Measurements from ENCODE around the gene SAMD8. TPM values are rescaled to one million over a fixed set of nuclear protein-coding genes. Genes with fewer than 3 reads are reported as not detected.
"Not testable (repeated sequence)": the region's sequence is repeated elsewhere in the genome, so short reads cannot be mapped to it uniquely, and the experiment has no call there.

The SAMD8 gene
- total and polyA plus RNA-seq, 3 donors from 2014 or later = 45.0 to 66.3 (median 55.3) TPM

DNA sequence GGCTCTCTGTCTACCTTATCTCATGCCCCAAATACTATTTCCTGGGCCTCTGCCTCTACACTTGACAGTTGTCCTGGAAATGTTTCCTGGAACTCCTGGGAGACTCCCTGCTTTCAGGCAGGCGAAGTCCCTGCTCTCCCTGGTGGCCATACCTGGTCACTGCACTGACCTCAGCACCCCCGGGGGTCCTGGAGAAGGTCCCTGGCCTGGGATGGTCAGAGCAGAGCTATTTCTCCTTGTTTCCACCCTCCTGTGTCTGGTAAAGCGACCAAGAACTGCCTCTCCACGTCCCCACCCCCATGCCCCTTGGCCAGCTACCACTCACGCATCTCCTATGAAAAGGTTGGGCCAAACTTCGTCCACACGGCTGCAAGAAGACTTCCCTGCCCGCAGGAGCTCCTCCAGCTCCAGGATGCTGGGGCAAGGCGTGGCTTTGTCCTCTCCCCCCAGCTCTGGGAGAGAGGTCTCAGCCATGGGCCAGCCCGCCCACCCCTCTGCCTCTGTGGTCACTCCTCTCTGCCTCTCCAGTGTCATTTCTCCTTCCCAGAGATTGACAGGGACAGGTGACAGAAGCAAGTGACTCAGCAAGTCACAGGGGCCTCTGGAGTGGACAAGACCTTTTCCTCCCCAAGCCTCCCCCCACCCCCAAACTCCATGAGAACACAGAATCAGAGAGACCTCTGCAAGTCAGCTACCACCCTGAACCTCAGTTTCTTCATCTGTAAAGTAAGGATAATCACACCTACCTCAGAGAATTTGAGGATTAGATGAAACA lies 2.6 kb upstream of the SAMD8 start:
- intact Hi-C loops (cut with DNase I; ENCODE audit: low total_unique reads) = loop anchor here (10.0 kb wide), 1 partner anchor 126 kb away; the partner anchor contains the start of gene COMTD1
- DNase-seq = peak; percentile 39
- 69 to 75% methylated on average over 6 to 10 of the region's 10 CpGs for WGBS, 2 donors

DNA sequence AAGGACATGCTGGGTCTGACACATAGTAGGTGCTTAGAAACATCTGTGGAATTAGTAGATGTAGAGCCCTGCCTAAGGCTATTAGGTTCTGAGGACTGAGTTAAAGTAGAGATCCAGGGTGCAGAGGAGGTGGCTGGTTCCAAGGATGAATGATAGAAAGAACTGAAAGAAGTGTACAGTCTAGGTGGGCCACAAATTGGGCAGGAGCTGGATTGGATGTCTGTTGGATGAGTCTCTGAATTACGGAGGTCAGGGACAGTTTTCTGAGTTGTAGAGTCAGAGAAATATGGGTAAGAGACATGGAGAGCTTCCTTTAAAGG lies 2.0 kb upstream of the SAMD8 start:
- Histone ChIP-seq H3K4me3 (no peak overlapping the region), H3K27me3 (no peaks in the 10 kb centered on the region), H3K9me3 (no peaks in the 10 kb centered on the region), H3K4me1 (peaks cover 16% of the 10 kb centered on the region), H3K27ac (peak overlapping the region in 1 of 2 donors; percentile 99), H3K36me3 (ENCODE audit: low read depth, missing control alignments) (no peaks in the 10 kb centered on the region)
- intact Hi-C loops (cut with DNase I; ENCODE audit: low total_unique reads) = loop anchor here (10.0 kb wide), 1 partner anchor 125 kb away; the partner anchor contains the start of gene COMTD1
- 75 to 82% methylated on average over 1 of the region's 1 CpG for WGBS, 2 donors
- no peak for TF ChIP-seq POLR2A (IDR thresholded peaks at IDR 0.05)
- peak; percentile 6 for DNase-seq

More for the DNA sequence above, 2.6 kb upstream of the SAMD8 start:
- peaks cover 14% of the 10 kb centered on the region for H3K4me1 ChIP-seq
- no peaks in the 10 kb centered on the region for H3K27me3 ChIP-seq
- no peaks in the 10 kb centered on the region for H3K9me3 ChIP-seq
- TF ChIP-seq, protein P1, sequence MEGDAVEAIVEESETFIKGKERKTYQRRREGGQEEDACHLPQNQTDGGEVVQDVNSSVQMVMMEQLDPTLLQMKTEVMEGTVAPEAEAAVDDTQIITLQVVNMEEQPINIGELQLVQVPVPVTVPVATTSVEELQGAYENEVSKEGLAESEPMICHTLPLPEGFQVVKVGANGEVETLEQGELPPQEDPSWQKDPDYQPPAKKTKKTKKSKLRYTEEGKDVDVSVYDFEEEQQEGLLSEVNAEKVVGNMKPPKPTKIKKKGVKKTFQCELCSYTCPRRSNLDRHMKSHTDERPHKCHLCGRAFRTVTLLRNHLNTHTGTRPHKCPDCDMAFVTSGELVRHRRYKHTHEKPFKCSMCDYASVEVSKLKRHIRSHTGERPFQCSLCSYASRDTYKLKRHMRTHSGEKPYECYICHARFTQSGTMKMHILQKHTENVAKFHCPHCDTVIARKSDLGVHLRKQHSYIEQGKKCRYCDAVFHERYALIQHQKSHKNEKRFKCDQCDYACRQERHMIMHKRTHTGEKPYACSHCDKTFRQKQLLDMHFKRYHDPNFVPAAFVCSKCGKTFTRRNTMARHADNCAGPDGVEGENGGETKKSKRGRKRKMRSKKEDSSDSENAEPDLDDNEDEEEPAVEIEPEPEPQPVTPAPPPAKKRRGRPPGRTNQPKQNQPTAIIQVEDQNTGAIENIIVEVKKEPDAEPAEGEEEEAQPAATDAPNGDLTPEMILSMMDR (IDR thresholded peaks at IDR 0.05) = peak; percentile 47 to 66 (median 62)
- no peak for TF ChIP-seq POLR2A (IDR thresholded peaks at IDR 0.05)
- no peak overlapping the region for H3K4me3 ChIP-seq
- H3K27ac ChIP-seq = no peak overlapping the region
- H3K36me3 ChIP-seq (ENCODE audit: low read depth, missing control alignments) = no peaks in the 10 kb centered on the region

DNA sequence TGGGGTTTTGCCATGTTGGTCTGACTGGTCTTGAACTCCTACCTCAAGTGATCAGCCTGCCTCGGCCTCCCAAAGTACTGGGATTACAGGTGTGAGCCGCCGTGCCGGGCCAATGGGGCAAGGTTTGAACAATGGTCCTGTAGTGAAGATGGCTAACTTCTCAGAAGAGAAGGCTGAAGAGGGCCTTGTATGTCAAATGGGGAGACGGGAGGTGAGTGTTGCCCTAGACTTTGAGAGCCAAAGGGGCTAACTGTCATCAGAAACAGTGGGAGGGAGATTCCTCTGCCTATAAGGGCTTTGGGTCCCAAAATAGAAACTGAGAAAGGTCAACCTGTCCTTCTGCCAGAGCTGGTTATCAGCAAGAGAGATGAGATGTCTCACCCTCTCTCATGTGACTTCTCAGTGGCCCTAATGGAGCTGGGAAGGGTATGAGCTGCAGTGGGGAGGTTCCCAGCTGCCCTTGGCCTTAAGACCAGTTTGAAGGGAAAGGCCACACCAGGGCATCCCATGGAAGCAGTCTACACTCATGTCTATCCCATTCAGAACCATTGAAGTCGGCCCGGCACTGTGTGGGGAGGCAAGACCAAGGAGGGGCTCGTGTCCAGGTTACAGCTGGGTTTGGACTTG lies 1.3 kb upstream of the SAMD8 start:
- WGBS, 2 donors = 71 to 87% methylated on average over 4 to 8 of the region's 8 CpGs
- Histone ChIP-seq H3K27me3 (no peaks in the 10 kb centered on the region), H3K27ac (peak overlapping the region in 1 of 2 donors; percentile 99), H3K4me1 (peaks cover 19% of the 10 kb centered on the region), H3K36me3 (ENCODE audit: low read depth, missing control alignments) (no peaks in the 10 kb centered on the region), H3K9me3 (no peaks in the 10 kb centered on the region), H3K4me3 (no peak overlapping the region)
- DNase-seq = no peak
- intact Hi-C loops (cut with DNase I; ENCODE audit: low total_unique reads) = no loop called here
- TF ChIP-seq, protein P1 (IDR thresholded peaks at IDR 0.05) = no peak
- TF ChIP-seq POLR2A (IDR thresholded peaks at IDR 0.05) = no peak

DNA sequence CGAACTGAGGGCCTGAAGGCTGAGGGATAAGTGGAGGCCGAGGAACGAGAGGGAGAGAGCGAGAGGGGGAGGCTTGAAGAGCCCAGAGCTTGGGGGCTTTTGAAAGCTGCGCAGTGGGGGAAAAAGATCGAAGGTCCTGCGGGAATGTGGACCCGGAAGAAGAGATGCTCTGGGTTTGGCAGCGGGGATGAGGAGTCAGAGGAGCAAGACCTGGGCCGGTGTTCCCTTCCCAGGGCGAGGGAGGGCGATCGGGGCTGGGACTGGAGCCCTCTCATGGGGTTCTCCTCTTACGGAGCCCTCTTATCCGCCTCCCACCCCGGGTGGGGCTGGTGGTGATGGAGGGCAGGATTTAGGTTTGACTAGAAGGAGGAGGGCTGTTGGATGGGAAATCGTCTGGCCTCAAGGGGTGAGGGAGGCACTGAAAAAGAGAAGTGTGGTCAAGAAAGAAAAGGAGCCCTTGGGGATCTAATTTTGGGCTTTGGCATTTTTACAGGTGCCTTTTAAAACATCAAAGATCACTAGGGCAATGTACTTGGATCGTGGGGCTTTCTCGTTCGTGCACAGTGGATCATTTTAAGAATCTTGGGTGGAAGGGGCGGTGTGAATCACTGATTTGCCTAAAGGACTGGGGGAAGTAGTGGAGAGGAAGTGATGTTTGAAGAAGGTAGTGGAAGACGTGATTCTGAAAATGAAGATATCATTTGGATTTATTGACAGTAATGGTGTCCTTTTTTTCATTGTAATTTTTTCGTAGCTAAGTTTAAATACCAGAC lies 637 bp downstream of the SAMD8 start:
- peak; percentile 65 for DNase-seq
- Histone ChIP-seq H3K27ac (peak overlapping the region; percentile 97 to 99), H3K27me3 (no peaks in the 10 kb centered on the region), H3K9me3 (no peaks in the 10 kb centered on the region), H3K36me3 (ENCODE audit: low read depth, missing control alignments) (no peaks in the 10 kb centered on the region), H3K4me3 (peak overlapping the region; percentile 98 to 99), H3K4me1 (peaks cover 25% of the 10 kb centered on the region)
- TF ChIP-seq, protein P1 (IDR thresholded peaks at IDR 0.05) = no peak
- no peak for TF ChIP-seq POLR2A (IDR thresholded peaks at IDR 0.05)
- WGBS, 2 donors = 1% methylated on average over 23 of the region's 23 CpGs
- intact Hi-C loops (cut with DNase I; ENCODE audit: low total_unique reads) = no loop called here

DNA sequence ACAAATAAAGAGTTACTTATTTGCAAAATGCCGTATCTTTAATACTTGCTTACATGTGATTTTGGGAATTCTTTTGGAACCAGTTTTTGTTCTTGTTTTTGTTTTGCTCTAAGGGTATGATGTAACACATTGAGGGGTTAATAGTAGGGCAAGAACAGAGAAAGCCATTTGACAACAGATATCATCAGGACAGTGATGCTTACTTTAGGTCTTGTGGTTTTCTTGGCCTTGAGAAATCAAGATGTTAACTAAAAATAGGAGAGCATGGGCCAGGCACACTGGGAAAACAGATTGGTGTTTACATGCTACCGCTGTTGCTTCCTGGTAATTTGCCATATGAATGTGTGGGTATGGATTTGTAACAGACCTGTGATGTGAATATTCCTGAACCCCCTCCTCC lies 3.7 kb downstream of the SAMD8 start:
- Histone ChIP-seq H3K9me3 (no peaks in the 10 kb centered on the region), H3K27ac (peak overlapping the region in 1 of 2 donors; percentile 47), H3K4me3 (no peak overlapping the region), H3K27me3 (no peaks in the 10 kb centered on the region), H3K36me3 (ENCODE audit: low read depth, missing control alignments) (no peaks in the 10 kb centered on the region), H3K4me1 (peaks cover 35% of the 10 kb centered on the region)
- TF ChIP-seq, protein P1 (IDR thresholded peaks at IDR 0.05) = no peak
- TF ChIP-seq POLR2A (IDR thresholded peaks at IDR 0.05) = no peak
- no peak for DNase-seq
- whole genome bisulfite sequencing, 2 donors = 29 to 45% methylated on average over 2 of the region's 2 CpGs
- intact Hi-C loops (cut with DNase I; ENCODE audit: low total_unique reads) = no loop called here

DNA sequence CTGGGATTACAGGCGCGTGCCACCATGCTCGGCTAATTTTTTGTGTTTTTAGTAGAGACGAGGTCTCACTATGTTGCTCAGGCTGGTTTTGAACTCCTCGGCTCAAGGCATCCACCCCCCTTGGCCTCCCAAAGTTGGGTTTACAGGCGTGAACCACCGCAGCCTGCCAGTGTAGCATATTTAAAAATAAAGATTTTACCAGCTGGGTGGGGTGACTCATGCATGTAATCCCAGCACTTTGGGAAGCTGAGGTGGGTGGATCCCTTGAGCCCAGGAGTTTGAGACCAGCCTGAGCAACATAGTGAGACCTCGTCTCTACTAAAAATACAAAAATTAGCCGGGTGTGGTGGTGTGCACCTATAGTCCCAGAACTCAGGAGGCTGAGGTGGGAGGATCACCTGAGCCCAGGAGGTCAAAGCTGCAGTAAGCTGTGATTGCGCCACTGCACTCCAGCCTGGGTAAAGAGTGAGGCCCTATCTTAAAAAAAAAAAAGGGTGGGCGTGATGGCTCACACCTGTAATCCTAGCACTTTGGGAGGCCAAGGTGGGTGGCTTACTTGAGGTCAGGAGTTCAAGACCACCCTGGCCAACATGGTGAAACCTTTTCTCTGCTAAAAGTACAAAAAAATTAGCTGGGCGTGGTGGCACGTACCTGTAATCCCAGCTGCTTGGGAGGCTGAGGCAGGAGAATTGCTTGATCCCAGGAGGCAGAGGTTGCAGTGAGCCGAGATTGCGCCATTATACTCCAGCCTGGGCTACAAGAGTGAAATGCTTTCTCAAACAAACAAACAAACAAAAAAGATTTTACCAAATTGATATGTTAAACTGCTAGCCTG lies 5.7 kb downstream of the SAMD8 start:
- intact Hi-C loops (cut with DNase I; ENCODE audit: low total_unique reads); H3K9me3 ChIP-seq; DNase-seq; H3K4me3 ChIP-seq; H3K36me3 ChIP-seq (ENCODE audit: low read depth, missing control alignments); H3K27me3 ChIP-seq: not testable (repeated sequence)
- 89 to 94% methylated on average over 15 of the region's 15 CpGs for WGBS, 2 donors
- Histone ChIP-seq H3K4me1 (peaks cover 32% of the 10 kb centered on the region), H3K27ac (peak overlapping the region in 1 of 2 donors; percentile 7)
